Measurements from ENCODE around the gene OR7C1.
"Not testable (repeated sequence)": the region's sequence is repeated elsewhere in the genome, so short reads cannot be mapped to it uniquely, and the experiment has no call there.

OR7C1 gene

DNA sequence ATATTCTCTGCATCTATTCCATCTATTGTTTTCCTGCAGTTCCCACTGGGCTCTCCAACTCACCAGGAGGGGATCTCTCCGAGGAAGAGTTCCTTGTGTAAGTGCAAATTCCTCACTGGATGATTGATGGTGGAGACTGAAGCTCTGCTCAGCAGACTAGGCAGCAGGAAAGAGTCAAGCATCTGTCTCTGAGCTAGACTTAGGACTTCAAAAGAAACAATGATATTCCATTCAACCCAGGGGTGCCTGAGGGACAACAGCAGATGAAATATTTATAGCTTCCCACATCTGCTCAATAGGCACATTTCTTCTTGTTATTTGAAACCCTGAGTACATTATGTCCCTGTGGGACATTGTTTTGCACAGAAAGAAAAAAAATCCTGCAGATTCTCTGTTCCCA lies at the start of gene OR7C1, which contains the start of gene OR7A5:
OR7C1 (minus strand) TSS at position 175 of the 400 bp plus-strand sequence. CDS start 35,049 bp downstream, outside the sequence.
OR7A5 (minus strand) TSS at position 175 of the 400 bp plus-strand sequence. CDS start 6,944 bp downstream, outside the sequence.
- DNase-seq, result no peak

DNA sequence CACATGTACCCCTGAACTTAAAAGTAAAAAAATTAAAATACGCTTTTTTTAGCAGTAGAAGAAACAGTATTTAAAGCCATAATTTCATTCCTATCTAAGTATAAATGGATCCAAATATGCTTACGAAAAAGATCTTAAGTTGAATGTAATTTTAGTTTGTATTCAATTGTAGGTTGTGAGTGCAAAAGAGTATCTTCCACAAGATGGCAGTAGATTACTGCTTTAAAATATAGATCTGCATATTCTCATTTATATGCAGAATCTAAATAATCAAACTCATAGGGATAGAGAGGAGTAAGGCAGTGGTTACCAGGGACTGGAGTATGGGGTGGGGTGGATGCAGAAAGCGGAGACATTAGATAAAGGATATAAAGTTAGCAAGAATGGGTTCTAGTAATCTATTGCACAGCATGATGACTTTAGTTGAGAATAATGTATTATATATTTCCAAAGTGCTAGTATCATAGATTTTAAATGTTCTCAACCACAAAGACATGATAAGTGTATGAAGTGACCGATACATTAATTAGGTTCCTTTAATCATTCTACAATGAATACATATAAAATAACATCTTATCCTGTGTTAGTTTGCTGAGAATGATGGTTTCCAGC lies 36.7 kb upstream of the OR7C1 start:
- DNase-seq, result peak; percentile 2 to 25

DNA sequence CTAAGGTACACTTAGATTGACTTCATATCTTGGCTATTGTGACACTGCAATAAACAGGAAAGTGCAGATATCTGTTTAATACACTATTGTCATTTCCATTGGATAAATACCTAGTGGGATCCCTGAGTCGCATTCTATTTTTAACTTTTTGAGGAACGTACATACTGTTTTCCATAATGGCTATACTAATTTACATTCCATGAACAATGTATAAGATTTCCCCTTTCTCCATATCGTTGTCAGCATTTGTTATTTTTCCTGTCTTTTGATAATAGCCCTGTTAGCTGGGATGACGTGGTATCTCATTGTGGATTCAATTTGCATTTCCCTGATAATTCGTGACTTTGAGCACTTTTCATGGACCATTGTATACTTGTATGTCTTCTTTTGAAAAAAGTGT lies 33.5 kb upstream of the OR7C1 start:
- no peak for DNase-seq

DNA sequence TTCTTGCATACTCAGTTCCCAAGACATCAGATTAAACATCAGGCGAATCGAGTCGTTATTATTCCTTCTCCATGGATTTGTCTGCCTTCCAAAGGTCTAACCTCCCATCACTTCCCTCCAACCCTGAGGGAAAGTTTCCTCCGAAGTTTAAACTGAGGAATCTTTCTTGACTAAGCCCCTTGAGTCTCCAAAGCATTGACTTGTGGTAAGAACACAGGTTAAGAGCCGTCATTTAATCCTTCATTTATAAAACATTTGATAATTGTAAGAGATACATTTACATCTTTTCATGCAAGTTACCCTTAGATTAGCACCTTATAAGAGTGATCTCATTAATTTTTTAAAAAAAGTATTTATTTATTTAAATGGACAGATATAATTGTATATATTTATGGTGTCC lies 13.8 kb upstream of the OR7C1 start, which contains the start of gene OR7A10:
OR7A10 (minus strand) TSS at position 101 of the 400 bp plus-strand sequence. CDS start 7,045 bp downstream, outside the sequence.
- no peak for DNase-seq

DNA sequence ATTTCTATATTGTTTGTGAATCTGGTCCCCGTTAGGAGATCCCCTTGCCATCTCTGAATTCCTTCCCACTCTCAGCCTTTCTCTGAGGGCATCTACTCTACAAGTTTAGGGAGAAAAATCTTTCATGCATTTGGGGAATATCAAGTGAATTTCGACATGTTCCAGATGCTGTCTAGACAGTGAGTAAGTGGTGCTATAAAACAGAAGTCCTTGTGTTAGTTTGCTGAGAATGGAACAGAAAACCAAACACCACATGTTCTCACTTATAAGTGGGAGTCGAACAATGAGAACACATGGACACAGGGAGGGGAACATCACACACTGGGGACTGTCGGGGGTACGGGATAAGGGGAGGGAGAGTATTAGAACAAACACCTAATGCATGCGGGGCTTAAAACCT lies 8.6 kb upstream of the OR7C1 start:
- DNase-seq, result no peak

DNA sequence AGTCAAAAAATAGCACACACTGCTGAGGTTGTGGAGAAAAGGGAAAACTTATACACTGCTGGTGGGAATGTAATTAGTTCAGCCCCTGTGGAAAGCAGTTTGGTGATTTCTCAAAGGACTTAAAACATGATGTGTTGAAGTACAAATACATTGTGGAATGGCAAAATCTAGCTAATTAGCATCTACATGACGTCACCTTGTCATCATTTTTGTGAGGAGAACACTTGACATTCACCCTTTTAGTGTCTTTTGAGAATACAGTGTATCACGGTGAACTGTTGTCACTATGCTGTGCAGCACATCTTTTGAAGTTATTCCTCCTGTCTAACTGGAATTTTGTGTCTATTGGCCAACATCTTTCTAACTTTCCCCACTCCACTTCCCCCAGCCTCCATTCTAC lies 8.2 kb upstream of the OR7C1 start:
- no peak for DNase-seq

DNA sequence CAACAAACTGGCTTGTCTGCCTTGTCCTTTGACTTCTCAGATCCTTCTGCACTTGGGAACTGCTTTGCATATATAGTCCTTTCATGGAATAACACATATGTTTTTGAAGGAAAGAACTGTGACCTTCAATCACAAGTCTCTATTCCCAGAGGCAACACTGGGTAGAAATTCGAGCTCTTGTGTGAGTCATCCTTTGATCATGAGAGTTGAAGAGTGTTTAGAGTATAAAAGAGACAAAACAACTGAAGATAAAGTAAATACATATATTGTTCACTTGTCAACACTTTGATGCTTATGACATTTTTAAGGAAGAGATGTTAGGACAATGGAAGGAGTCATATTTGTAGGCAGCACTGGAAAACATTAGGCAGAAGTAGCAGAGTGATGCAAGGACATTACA lies 5.2 kb upstream of the OR7C1 start:
- no peak for DNase-seq

DNA sequence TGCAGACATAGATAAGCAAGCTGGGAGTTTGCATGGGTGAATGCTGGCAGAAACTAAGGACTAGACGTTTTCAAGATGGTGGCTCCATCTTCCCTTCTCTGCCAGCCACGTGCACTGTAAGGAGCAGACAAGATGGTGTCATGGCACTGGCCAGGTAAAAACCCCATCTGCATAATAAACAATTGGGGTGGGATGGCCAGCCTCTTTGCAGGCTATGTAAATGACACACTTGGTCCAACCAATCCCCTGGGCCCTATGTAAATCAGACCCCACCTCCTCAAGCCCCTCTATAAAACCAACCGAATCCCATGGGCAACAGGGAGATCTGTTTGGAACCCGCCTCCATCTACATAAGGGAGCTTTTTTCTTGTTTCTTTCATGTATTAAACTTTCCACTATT lies 2.4 kb upstream of the OR7C1 start:
- DNase-seq, result no peak

DNA sequence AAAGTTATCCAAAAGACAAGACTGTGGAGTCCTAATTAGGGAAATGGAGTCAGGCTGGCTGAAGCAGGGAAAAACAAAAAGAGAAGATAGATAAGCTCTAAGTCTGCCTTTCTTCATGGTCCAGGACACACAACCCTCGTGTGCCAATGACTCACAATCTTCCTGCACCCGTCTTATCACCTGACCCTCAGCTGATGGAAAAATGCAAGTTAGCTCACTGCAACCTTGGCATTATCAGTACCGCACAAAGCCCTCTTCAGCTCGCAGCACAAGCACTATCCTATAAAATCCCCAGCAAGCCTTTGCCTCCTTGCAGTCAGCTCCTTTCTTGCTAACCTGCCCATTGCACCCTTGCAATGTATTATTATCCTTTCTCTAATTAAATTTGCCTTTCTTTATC lies 4.3 kb downstream of the OR7C1 start:
- no peak for DNase-seq

DNA sequence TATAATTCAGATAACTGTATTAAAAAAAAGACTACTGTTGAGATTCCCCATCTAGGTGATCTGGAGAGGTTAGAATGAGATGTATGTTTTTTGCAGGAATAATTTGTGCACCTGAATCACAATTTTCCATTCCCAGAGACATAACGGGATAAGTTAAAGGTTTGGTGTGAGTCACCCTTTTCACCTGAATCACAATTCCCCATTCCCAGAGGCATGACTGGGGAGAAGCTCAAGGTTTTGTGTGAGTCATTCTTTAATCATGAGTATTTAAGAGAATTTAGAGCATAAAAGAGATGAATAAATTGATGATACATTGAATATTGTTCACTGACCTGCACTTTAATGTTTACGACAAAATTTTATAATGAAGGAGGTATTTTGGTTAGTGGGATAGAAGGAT lies 9.0 kb downstream of the OR7C1 start:
- DNase-seq, result no peak

DNA sequence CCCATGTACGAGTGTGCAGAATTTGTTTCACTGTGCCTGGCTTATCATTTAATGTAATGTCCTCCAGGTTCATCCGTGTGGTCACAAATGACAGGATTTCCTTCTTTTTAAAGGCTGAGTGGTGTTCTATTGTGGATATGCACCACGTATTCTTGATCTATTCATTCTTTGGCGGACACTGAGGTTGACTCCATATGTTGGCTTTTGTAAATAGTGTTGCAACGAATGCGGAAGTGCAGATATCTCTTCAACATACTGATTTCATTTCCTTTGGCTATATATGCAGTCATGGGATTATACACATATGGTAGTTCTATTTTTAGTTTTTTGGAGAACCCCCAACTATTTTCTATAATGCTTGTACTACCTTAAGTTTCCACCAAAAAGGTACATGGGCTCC lies 13.0 kb downstream of the OR7C1 start:
- DNase-seq, result no peak

DNA sequence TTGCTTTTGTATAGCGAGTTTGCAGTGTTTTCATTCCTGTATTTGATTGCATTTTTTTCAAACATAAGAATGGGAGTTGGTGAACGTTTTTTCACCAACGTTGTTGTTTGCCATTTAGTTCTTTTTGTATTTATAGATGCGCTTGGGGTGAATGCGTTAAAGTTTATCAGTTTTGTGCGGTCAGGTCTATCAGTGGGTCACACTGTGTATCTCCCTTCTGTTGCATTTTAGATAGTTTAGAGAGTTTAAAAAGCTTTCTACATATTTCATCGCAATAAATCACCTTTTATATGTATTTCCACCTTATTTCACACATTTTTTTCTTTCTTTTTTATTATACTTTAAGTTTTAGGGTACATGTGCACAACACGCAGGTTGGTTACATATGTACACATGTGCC lies 16.4 kb downstream of the OR7C1 start:
- DNase-seq, result no peak

DNA sequence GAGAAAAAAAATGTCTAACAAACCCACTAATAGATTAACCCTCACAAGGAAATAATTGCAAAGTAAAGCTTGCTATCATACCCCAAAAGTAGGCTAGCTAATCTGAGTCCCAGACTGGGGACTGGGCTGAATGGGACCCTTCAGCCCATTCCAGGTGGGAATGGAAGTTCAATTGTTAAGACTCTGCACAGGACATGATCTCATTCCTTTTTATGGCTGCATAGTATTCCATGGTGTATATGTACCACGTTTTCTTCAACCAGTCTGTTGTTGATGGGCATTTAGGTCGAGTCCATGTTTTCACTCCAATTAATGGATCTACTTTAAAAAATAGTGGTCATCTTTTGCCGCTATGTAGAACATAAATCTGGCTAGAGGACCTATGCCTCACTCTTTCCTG lies 17.9 kb downstream of the OR7C1 start:
- no peak for DNase-seq

DNA sequence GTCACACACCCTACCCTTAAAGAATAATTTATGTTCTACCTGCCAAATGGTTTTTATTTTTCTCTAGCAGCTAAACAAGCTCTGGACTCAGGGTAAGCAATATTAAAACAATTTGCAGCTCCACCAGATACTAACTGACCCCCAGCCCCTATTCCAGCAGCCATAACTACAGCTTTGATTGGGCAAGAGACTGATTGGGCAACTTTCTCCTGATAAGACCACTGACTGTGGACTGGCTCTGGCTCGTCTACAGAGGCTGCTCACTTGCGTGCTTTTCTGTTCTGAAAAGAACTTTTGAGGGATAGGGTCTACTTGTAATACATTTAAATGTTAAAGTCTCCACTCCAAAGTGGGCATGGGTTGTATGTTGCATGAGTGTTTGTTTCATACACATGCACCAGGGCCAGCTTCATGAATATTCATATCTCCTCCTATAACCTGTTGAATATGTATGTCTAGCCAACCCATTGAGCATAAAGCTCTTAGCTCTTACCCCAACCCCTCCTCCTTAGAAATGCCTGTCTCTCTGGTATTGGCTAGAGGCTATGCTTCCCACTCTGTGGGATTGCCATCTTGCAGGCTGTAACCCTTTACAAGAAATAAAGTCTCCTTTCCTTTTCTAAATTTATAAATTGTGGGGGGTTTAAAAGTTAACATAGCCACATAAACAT lies 19.9 kb downstream of the OR7C1 start:
- DNase-seq, result no peak

DNA sequence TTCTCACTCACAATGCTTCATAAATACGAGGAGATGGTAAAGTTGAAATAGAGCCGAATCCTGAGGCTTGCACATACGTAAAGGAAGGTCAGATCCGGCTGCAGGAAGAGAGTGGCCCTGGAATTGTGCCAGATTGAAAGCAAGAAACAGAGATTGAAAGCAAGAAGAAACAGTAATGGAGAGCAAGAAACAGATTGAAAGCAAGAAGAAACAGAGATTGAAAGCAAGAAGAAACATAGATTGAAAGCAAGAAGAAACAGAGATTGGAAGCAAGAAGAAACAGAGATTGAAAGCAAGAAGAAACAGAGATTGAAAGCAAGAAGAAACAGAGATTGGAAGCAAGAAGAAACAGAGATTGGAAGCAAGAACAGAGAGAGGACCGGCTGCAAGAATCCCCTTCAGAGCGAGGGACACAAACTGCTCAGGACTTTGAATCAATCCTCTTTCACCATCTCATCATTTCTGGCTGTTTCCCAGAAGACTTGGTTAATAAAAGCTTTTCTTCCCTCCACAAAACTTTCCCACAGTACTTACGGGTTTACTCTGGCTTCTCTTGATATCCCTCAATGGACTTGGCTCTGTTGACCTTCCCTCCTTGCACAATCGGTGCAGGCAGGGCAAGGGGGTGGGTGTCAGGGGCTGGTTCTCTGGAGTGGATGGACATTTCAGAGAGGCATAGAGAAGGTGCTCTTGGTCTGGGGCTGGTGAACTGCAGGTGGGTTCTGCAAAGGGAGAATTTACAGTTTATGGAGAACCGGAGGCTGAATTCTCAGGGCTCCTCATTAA lies 25.5 kb downstream of the OR7C1 start:
- DNase-seq, result no peak

DNA sequence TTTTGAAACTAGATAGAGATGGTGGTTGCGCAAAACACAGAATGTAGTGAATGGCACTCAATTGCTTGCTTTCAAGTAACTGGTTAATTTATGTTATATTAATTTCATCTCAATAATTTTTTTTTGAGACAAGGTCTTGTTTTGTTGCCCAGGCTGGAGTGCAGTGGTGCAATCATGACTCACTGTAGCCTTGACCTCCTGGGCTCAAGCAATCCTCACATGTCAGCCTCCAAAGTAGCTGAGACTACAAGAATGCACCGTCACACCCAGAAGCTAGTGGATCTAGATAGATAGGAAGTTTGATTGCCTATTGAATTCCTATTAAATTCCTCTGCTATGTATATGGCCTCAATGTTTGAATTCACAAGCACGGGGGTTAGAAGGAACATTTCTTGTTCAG lies 30.2 kb downstream of the OR7C1 start:
- DNase-seq, result no peak

DNA sequence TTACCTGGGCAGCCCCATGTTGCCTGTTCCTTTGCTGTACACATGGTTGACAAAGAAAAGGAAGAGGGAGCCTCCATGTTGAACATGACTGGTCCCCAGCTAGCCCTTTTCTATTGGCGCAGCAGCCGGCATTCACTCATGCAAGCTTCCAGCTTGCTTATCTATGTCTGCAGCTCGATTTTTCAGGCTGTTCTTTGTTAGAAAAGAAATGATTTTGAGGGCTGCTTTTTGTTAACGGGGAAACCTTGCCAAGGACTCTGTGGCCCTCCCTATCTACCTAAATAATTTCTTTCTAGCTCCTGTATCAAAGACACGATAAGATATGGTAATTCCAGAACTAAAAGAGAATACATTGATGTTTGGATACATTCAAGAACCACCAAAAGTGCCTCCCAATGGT lies 36.2 kb downstream of the OR7C1 start:
- no peak for DNase-seq

DNA sequence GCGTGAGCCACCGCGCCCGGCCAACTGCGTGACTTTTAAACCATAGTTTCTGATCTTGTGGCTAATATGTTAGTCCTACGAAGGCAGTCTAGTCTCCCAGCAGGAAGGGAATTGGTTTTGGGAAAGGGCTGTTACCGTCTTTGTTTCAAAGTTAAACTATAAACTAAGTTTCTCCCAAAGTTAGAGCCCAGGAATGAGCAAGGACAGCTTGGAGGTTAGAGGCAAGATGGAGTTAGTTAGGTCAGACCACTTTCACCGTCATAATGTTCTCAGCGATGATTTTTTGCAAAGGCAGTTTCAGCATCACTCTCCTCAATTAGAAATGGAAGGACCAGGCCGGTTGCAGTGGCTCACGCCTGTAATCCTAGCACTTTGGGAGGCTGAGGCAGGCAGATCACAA lies 39.0 kb downstream of the OR7C1 start:
- DNase-seq, result no peak

DNA sequence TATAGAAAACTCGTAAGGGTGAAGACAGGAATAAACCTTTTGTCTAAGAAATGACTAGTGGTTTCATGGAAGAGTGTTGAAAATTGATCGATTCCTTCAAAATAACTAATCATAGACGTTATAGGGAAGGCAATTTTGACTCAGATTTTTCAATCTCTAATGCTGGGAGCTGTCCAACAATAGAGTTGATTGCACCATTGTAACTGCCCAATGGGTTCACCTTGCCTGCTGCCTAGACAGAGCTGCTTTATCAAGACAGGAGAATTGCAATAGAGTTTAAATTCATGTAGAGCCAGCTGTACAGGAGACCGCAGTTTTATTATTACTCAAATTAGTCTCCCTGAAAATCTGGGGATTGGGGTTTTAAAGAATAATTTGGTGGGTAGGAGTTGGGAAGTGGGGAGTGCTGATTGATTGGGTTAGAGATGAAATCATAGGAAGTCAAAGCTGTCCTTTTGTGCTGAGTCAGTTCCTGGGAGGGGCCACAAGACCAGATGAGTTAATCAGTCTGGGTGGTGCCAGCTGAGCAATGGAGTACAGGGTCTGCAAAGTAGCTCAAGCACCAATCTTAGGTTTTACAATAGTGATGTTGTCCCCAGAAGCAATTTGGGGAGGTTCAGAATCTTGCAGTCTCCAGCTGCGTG lies 39.8 kb downstream of the OR7C1 start:
- DNase-seq, result no peak

DNA sequence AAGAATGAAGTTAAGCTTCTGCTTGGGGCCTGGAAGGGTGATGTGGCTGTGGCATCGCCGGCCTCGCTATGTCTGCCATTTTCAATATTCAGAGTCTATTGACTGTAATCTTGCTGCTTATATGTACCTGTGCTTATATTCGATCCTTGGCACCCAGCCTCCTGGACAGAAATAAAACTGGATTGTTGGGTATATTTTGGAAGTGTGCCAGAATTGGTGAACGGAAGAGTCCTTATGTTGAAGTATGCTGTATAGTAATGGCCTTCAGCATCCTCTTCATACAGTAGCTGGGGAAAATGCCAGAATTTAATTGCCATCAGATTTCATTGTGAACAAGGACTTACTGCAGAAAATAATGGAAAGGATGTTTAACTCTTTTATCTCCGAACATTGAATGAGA lies 42.7 kb downstream of the OR7C1 start:
- DNase-seq, result not testable (repeated sequence)

DNA sequence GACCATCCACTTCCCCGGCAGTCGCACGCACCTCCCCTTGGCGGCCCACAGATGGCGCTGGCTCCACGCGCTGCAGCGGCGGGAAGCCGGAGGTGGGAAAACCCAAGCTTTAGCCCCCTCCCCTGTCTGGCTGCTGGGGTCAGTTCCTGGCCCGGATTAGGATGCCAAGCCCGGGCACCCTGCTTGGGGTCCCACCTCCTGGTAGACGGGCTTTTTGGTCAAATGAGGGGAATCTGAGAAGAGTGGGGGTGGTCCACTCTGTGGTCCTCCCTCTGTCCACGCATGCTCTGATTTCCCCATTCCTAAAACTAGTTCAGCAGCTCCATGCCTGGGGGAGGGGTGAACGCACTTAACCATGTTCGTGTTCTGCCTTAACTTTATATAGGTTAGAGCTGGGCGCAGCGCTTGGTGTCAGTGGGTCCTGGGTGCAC lies 48.5 kb downstream of the OR7C1 start:
- DNase-seq, result peak in 1 of 2 experiments; percentile 18

DNA sequence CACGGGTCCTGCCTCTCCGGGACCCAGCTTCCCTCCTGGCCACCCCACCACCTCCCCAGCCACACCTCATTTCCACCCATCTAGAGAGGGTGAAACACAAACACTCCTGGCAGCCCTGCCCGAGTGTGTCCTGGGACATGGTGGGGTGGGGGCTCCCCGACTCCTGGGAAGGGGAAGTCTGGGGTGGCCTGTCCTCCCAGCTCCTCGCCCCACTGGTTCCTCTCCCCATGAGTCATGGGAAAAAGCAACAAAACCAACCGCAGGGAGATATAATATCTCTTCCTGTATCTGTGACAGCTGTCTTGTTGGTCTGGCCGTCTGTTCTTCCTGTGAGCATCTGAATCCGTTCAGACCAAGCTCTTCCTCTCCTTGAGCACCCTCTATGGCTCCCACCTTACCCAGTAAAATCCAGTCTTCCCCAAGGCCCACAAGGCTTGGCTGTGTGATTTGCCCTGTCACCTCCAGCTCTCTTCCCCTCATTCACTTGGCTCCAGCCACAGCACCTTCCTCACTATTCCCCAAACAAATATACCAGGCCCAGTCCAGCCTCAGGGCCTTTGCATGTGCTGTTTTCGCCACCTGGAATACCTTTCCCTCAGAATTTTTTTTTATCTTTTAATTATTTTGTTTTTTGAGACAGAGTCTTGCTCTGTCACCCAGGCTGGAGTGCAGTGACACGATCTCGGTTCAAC lies 49.7 kb downstream of the OR7C1 start:
- not testable (repeated sequence) for DNase-seq

DNA sequence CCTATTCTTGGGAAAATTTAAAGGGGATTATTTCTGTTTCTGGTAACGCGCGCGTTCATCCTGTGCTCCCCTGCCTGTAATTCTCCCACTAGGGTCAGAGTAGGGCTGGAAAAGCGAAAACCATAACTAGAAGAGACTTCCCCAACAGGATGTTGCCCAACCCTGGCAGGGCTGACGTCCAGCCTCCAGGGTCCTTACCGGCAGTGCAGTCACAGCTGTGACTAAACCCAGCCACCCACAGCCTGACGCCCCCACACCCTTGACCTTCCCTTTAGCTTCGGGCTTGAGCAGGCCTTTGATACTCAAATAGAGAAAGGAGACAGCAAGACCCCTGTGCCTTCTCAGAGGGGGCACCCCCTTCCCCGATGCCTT lies 50.3 kb downstream of the OR7C1 start:
- DNase-seq, result not testable (repeated sequence)
